Transverse colon (tissue), 3 donors: Measurements from ENCODE around the gene FIBCD1.

Source experiments
- CTCF ChIP-seq, 5 experiments: fragments of 200-600 bp in 3 of 5; fragments of 450-650 bp in 2 of 5; sonication (generic) in 3 of 5; IDR thresholded peaks; 1 replicate in 2 of 5; 2 replicates in 3 of 5; pipeline ENCODE4 v1.5.1; 2016 to 2017; ENCODE audit warnings: antibody characterized with exemption in 5 of 5, inconsistent platforms in 3 of 5, mild to moderate bottlenecking in 2 of 5, moderate library complexity in 1 of 5
- EP300 ChIP-seq: sonication (generic); formaldehyde crosslinking; IDR thresholded peaks from one replicate; pipeline ENCODE4 v1.6.1; 2017; ENCODE audit warnings: antibody characterized with exemption, low read depth

- no peak for TF ChIP-seq CTCF (IDR thresholded peaks at IDR 0.05)
- no peak for TF ChIP-seq EP300
Observed at GRCh38 chr9:130983359-130983670, 44.3 kb upstream of the FIBCD1 start.
